MV-4-11 (cell line): ENCODE results near the gene OSTN.

ENCODE experiments used
- DNase-seq: peaks from one replicate; lab custom pipeline; 2025; lab: John Stamatoyannopoulos, UW

Gene OSTN

DNA sequence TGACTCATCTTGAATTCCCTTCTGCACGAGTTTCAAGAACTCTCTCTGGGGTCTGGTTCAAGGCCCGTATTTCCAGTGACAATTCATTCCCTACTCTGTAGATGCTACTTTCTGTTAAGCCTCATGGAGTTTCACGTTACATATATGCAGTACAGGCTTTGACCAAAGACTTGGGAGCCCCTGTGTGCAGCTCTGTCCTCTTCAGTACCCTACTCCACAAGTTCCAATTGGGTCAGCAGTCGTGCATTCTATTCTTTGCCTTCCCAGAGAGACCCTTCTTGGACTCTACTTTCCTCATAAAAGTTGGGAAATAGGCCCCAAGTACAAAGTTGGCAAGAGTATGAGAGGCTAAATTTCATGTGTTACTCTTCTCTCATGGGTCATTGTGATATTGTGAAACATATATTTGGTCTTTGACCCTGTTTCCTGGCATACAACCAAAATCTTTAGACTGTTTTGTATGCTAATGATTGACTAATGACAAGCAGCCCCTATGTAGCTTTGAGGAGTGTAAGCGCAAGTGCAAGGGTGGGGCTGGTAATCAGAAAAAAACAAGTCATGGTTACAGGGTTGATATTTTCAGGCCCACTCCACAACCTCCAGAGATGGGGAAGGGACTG is 115.2 kb downstream of the OSTN start:
- no peak for DNase-seq
